ENCODE results near the gene IL17B. TPM values are rescaled to one million over a fixed set of nuclear protein-coding genes. Genes with fewer than 3 reads are reported as not detected.
A peak's percentile ranks its signal among the peaks of the same experiment; 100 is the strongest.

Gene IL17B
- total and polyA plus RNA-seq, 7 donors, result 0.08 to 0.58 (median 0.42) TPM; not detected in 4

DNA sequence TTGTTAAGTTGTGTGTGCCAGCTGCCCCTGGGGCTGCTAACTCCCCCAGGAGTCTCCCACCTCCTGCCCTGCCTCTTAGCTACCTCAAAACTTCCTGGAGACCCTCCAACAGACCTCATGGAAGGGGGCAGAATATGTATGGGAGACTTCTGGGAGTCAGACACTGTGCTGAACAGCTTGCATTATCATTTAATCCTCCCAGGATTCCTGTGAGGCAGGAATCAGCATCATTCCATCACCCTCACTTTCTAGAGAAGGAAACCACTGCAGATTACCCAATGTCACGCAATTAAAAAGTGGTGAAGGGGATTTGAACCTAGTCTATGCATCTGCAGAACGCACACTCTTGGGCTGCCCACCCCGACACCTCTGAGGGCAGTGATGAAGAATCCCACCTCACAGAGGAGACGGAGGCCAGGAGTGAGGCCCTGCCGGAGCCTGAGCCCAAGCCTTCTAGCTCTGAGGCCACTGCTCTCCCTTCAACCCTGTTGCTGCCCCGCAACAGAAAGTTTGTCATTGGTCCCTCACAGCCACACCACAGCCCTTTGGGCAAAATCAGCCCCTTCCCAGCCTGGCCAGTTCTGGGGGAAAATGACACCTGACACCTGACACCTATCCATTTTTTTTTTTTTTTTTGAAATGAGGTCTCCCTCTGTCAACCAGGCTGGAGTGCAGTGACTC, 30.3 kb upstream of the IL17B start:
- H3K36me3 ChIP-seq (ENCODE audit: insufficient read depth in 1 of 2, low read depth in 1 of 2), result no peaks in the 10 kb centered on the region
- TF ChIP-seq, protein P1, sequence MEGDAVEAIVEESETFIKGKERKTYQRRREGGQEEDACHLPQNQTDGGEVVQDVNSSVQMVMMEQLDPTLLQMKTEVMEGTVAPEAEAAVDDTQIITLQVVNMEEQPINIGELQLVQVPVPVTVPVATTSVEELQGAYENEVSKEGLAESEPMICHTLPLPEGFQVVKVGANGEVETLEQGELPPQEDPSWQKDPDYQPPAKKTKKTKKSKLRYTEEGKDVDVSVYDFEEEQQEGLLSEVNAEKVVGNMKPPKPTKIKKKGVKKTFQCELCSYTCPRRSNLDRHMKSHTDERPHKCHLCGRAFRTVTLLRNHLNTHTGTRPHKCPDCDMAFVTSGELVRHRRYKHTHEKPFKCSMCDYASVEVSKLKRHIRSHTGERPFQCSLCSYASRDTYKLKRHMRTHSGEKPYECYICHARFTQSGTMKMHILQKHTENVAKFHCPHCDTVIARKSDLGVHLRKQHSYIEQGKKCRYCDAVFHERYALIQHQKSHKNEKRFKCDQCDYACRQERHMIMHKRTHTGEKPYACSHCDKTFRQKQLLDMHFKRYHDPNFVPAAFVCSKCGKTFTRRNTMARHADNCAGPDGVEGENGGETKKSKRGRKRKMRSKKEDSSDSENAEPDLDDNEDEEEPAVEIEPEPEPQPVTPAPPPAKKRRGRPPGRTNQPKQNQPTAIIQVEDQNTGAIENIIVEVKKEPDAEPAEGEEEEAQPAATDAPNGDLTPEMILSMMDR (IDR thresholded peaks at IDR 0.05), result no peak
- 68 to 82% (median 76%) methylated on average over 6 of the region's 6 CpGs for WGBS, 3 donors
- no peak for ATAC-seq
- H3K4me3 ChIP-seq, result peak overlapping the region; percentile 59
- intact Hi-C loops (cut with DNase I), result no loop called here
- H3K9me3 ChIP-seq, result no peaks in the 10 kb centered on the region
- H3K4me1 ChIP-seq, result no peaks in the 10 kb centered on the region
- no peak for DNase-seq
- H3K27ac ChIP-seq, result peak overlapping the region; percentile 66
- H3K27me3 ChIP-seq (ENCODE audit: insufficient read depth in 3 of 3, low read length in 2 of 3), result no peaks in the 10 kb centered on the region

DNA sequence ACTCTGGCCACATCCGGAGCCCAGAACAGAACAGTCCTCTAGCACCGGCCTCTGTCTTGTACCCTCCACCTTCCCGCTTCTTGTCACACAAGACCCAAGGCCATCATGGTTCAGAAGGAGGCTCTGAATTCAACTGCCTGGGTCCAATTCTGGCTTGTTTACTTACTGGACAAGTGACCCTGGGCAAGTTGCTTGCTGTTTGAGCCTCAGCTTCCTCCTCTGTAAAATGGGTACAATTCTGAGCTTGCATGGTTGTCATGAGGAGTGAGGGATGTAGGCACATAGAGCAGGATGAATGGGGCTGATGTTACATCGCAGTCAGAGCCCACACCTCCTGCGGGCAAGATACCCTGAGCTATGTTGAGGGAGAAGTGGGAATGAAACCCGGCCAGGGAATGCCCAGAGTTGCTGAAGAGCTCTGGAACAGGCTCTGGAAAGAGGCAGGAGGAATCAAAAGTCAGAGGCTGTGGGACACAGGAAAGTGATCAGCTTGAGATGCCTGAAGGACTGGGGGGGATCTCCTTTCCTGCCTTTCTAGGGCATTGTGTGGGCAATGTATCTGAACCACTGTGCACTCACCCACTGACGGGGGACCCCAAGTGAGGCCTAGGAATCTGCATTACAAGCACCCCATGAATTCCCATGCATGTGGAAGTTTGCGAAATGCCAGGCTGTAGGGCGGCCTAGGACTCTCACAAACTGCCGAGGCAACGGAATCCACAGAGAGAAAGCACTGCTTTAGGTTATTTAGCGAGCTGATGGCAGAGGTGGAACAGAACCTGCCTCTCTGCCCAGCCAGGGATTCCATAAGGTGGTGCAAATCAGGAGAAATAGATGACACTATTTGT, 29.4 kb upstream of the IL17B start:
- intact Hi-C loops (cut with DNase I), result no loop called here
- WGBS, 3 donors, result 85 to 90% (median 89%) methylated on average over 12 of the region's 12 CpGs
- DNase-seq (no peak), ATAC-seq (no peak)
- Histone ChIP-seq H3K27me3 (ENCODE audit: insufficient read depth in 3 of 3, low read length in 2 of 3) (no peaks in the 10 kb centered on the region), H3K27ac (peak overlapping the region; percentile 66), H3K9me3 (no peaks in the 10 kb centered on the region), H3K36me3 (ENCODE audit: insufficient read depth in 1 of 2, low read depth in 1 of 2) (no peaks in the 10 kb centered on the region), H3K4me3 (peak overlapping the region; percentile 59), H3K4me1 (no peaks in the 10 kb centered on the region)
- TF ChIP-seq, protein P1 (IDR thresholded peaks at IDR 0.05), result no peak

- TF ChIP-seq, protein P1 (IDR thresholded peaks at IDR 0.05), result no peak
- ATAC-seq (peak in 1 of 4 donors; percentile 25), DNase-seq (no peak)
- WGBS, 3 donors, result 70 to 71% (median 70%) methylated on average over 11 of the region's 11 CpGs
- Histone ChIP-seq H3K4me1 (no peaks in the 10 kb centered on the region), H3K4me3 (peak overlapping the region; percentile 59), H3K9me3 (no peaks in the 10 kb centered on the region), H3K27ac (peak overlapping the region; percentile 66), H3K36me3 (ENCODE audit: insufficient read depth in 1 of 2, low read depth in 1 of 2) (no peaks in the 10 kb centered on the region), H3K27me3 (ENCODE audit: insufficient read depth in 3 of 3, low read length in 2 of 3) (no peaks in the 10 kb centered on the region)
- intact Hi-C loops (cut with DNase I), result no loop called here
Measured at GRCh38 chr5:149407323-149408251, 28.5 kb upstream of the IL17B start.

DNA sequence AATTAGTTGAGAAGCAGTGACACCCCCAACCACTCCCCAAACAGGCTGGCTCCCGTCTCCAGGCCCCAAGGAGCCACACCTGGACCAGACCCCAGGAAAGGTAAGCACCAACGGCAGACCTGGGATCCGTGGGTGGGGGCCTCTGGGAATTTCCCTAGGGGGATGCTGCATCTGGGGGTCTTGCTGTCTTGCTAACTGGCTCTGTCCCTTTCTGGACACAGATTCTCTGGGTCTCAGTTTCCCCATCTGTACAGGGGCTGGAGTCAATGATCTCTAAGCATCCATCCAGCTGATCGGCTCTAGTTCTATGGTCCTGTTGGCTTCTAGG, 27.9 kb upstream of the IL17B start:
- H3K36me3 ChIP-seq (ENCODE audit: insufficient read depth in 1 of 2, low read depth in 1 of 2), result no peaks in the 10 kb centered on the region
- DNase-seq, result no peak
- WGBS, 3 donors, result 53 to 61% (median 57%) methylated on average over 4 of the region's 4 CpGs
- no peaks in the 10 kb centered on the region for H3K4me1 ChIP-seq
- peak overlapping the region; percentile 59 for H3K4me3 ChIP-seq
- ATAC-seq, result no peak
- TF ChIP-seq, protein P1 (IDR thresholded peaks at IDR 0.05), result no peak
- H3K27ac ChIP-seq, result peak overlapping the region; percentile 66
- H3K27me3 ChIP-seq (ENCODE audit: insufficient read depth in 3 of 3, low read length in 2 of 3), result no peaks in the 10 kb centered on the region
- intact Hi-C loops (cut with DNase I), result no loop called here
- no peaks in the 10 kb centered on the region for H3K9me3 ChIP-seq

All from psoas muscle (tissue), 8 donors.